A673 (cell line): ENCODE results near the gene SF3B6. TPM values are rescaled to one million over a fixed set of nuclear protein-coding genes. Genes with fewer than 3 reads are reported as not detected.

ENCODE experiments used
- BruUV-seq: library from RNA; stranded (reverse); fragments of 400-500 nt; replicated peaks from 2 replicates; lab custom pipeline; 2021; lab: Mats Ljungman, UMichigan
- CTCF ChIA-PET: fragments of 300-600 bp; sonication (Branson Sonifier 250); formaldehyde crosslinking; loops from one replicate; lab custom pipeline; 2022; ENCODE audit warnings: antibody characterized with exemption; lab: Charles Lee
- POLR2A ChIA-PET: fragments of 300-600 bp; sonication (Branson Sonifier 250); formaldehyde crosslinking; loops from one replicate; lab custom pipeline; 2022; ENCODE audit warnings: antibody characterized with exemption; ENCODE audit not compliant: low non-redundant PET; lab: Charles Lee
- DNase-seq: peaks from one replicate; pipeline ENCODE4 v3.0.0-alpha.2; 2015; ENCODE audit warnings: low spot score
- H3K27ac ChIP-seq: fragments of 200-600 bp; sonication (generic); 2 replicates; pipeline ENCODE4 v1.5.1; 2016; ENCODE audit warnings: mixed run types, low read depth, mild to moderate bottlenecking, mixed read lengths, antibody characterized with exemption, low read length; ENCODE audit not compliant: poor library complexity, severe bottlenecking
- H3K27me3 ChIP-seq: fragments of 200-600 bp; sonication (generic); replicated peaks from 2 replicates; pipeline ENCODE4 v1.6.1; 2017; ENCODE audit warnings: mixed run types, low read depth, mild to moderate bottlenecking, mixed read lengths, antibody characterized with exemption, low read length; ENCODE audit not compliant: insufficient read depth, poor library complexity
- H3K36me3 ChIP-seq: fragments of 200-600 bp; sonication (generic); 2 replicates; pipeline ENCODE4 v1.6.1; 2016; ENCODE audit warnings: mixed run types, mild to moderate bottlenecking, mixed read lengths, antibody characterized with exemption, low read length; ENCODE audit not compliant: insufficient read depth, poor library complexity, severe bottlenecking
- H3K4me1 ChIP-seq: fragments of 200-600 bp; sonication (generic); 2 replicates; pipeline ENCODE4 v1.6.1; 2017; ENCODE audit warnings: mixed run types, mild to moderate bottlenecking, mixed read lengths, antibody characterized with exemption, low read length; ENCODE audit not compliant: insufficient read depth, poor library complexity, severe bottlenecking
- H3K4me3 ChIP-seq: fragments of 200-600 bp; sonication (generic); 2 replicates; pipeline ENCODE4 v1.5.1; 2016; ENCODE audit warnings: low read depth, mixed run types, mild to moderate bottlenecking, mixed read lengths, low read length; ENCODE audit not compliant: poor library complexity, severe bottlenecking
- H3K9me3 ChIP-seq: fragments of 200-600 bp; sonication (generic); 2 replicates; pipeline ENCODE4 v1.6.1; 2016; ENCODE audit warnings: mixed run types, low read depth, mild to moderate bottlenecking, mixed read lengths, antibody characterized with exemption, low read length; ENCODE audit not compliant: poor library complexity, severe bottlenecking
- CTCF ChIP-seq: fragments of 300-800, 200-600 bp; sonication (generic); conservative IDR thresholded peaks from 2 replicates; pipeline ENCODE4 v1.5.1; 2017; ENCODE audit warnings: low read depth, mild to moderate bottlenecking, antibody characterized with exemption, low read length, moderate library complexity, mixed read lengths
- EZH2 ChIP-seq: fragments of 200-600 bp; sonication (generic); IDR thresholded peaks from 2 replicates; pipeline ENCODE4 v1.6.1; 2017; ENCODE audit warnings: borderline replicate concordance, low read depth, mild to moderate bottlenecking, mixed read lengths, antibody characterized with exemption, low read length; ENCODE audit not compliant: poor library complexity, severe bottlenecking
- intact Hi-C: fragments of 100-400 bp; cut with micrococcal nuclease; formaldehyde crosslinking; loops from one replicate; pipeline ENCODE4 v1.10.0; 2022; ENCODE audit not compliant: unreplicated experiment
- total RNA-seq: library from RNA; stranded (reverse); gene quantifications from 2 replicates; pipeline ENCODE4 v1.2.3, GENCODE V29; 2021

The SF3B6 gene
- total RNA-seq, 1 experiment from 2014 or later, result 130 TPM

- CTCF ChIA-PET, result interaction anchor here (1.6 to 2.0 kb wide), 2 partner anchors 9 to 261 kb away, joined by 4 to 16 read pairs; partner anchors contain the start of gene SF3B6
- Histone ChIP-seq H3K4me1 (peaks cover 4% of the 10 kb centered on the region), H3K36me3 (no peaks in the 10 kb centered on the region), H3K9me3 (no peaks in the 10 kb centered on the region), H3K27ac (peak overlapping the region; percentile 53), H3K4me3 (peak overlapping the region; percentile 63), H3K27me3 (no peaks in the 10 kb centered on the region)
- POLR2A ChIA-PET, result no interaction called here
- intact Hi-C loops, result no loop called here
- TF ChIP-seq CTCF (no peak), EZH2 (no peak)
- BruUV-seq, result no TSS peak
- DNase-seq, result no peak
Measured at GRCh38 chr2:24085200-24085489, 9.0 kb upstream of the SF3B6 start.

- peak; percentile 83 for DNase-seq
- ChIA-PET POLR2A (no interaction called here), CTCF (interaction anchor here (0.6 to 2.0 kb wide), 7 partner anchors 8 to 260 kb away, joined by 3 to 16 read pairs (median 4); partner anchors contain the start of genes ATAD2B, SF3B6 and WDCP)
- Histone ChIP-seq H3K27me3 (no peaks in the 10 kb centered on the region), H3K27ac (peak within 1 kb of the TSS; percentile 53), H3K4me3 (peak within 1 kb of the TSS; percentile 63), H3K9me3 (no peaks in the 10 kb centered on the region), H3K36me3 (no peaks in the 10 kb centered on the region), H3K4me1 (peaks cover 4% of the 10 kb centered on the region)
- peak; percentile 88 for TF ChIP-seq CTCF
- TF ChIP-seq EZH2, result no peak
- intact Hi-C loops, result loop anchor here (5.0 kb wide), 2 partner anchors 157 to 298 kb away; partner anchors contain the start of gene ATAD2B
- no TSS peak for BruUV-seq
Measured at GRCh38 chr2:24084386-24085199, 8.5 kb upstream of the SF3B6 start, which contains the start of gene TP53I3. Gene TP53I3 (minus strand): TSS chr2:24084834. CDS start chr2:24084326, 508 bp downstream.

- Histone ChIP-seq H3K9me3 (no peaks in the 10 kb centered on the region), H3K4me3 (peak overlapping the region; percentile 63), H3K4me1 (peaks cover 4% of the 10 kb centered on the region), H3K27me3 (no peaks in the 10 kb centered on the region), H3K36me3 (no peaks in the 10 kb centered on the region), H3K27ac (peak overlapping the region; percentile 53)
- peak; percentile 61 for DNase-seq
- no TSS peak for BruUV-seq
- ChIA-PET CTCF (interaction anchor here (0.5 to 2.0 kb wide), 8 partner anchors 7 to 259 kb away, joined by 3 to 16 read pairs (median 5); partner anchors contain the start of genes ATAD2B, SF3B6 and WDCP), POLR2A (no interaction called here)
- no peak for TF ChIP-seq EZH2
- TF ChIP-seq CTCF, result no peak
- intact Hi-C loops, result loop anchor here (5.0 kb wide), 2 partner anchors 156 to 299 kb away; partner anchors contain the start of gene ATAD2B
Measured at GRCh38 chr2:24083567-24084385, 7.7 kb upstream of the SF3B6 start.
